GM19099 (cell line): ENCODE results near the gene CIRBP.
A peak's percentile ranks its signal among the peaks of the same experiment; 100 is the strongest.

Experiments used
- POLR2A ChIP-seq: IDR thresholded peaks from 3 replicates; pipeline ENCODE4 v1.6.1; 2011; ENCODE audit warnings: low read depth; ENCODE audit not compliant: insufficient read length; ENCODE audit errors: extremely low read depth

Gene CIRBP

GRCh38 chr19:1267477-1268225, 1.5 kb upstream of the CIRBP start:
- no peak for TF ChIP-seq POLR2A

GRCh38 chr19:1268226-1269064, 687 bp upstream of the CIRBP start:
- TF ChIP-seq POLR2A: no peak

GRCh38 chr19:1269478-1270212, 513 bp downstream of the CIRBP start:
- peak; percentile 33 for TF ChIP-seq POLR2A

GRCh38 chr19:1270213-1270853, 1.2 kb downstream of the CIRBP start:
- peak; percentile 7 for TF ChIP-seq POLR2A

GRCh38 chr19:1270854-1271527, 1.9 kb downstream of the CIRBP start:
- TF ChIP-seq POLR2A: peak; percentile 3

GRCh38 chr19:1271528-1272422, 2.6 kb downstream of the CIRBP start:
- TF ChIP-seq POLR2A: peak; percentile 45

- no peak for TF ChIP-seq POLR2A
These were observed 3.5 kb downstream of the CIRBP start for GRCh38 chr19:1272423-1273262.

GRCh38 chr19:1273263-1274041, 4.3 kb downstream of the CIRBP start:
- TF ChIP-seq POLR2A: peak; percentile 32

GRCh38 chr19:1274081-1274851, 5.1 kb downstream of the CIRBP start:
- no peak for TF ChIP-seq POLR2A

- TF ChIP-seq POLR2A: no peak
These were observed 5.7 kb downstream of the CIRBP start for GRCh38 chr19:1274852-1275259.
